ENCODE results near the gene NDUFS5.

- TF ChIP-seq POLR2A (IDR thresholded peaks at IDR 0.05) (no peak), CTCF (IDR thresholded peaks at IDR 0.05) (no peak)
Observed at GRCh38 chr1:39080831-39081270, 54.7 kb downstream of the NDUFS5 start.

Data from breast epithelium (tissue), 3 donors.